SK-N-SH (cell line): ENCODE data around the gene PNKP. TPM values are rescaled to one million over a fixed set of nuclear protein-coding genes. Genes with fewer than 3 reads are reported as not detected.

ENCODE experiments used
- CTCF ChIA-PET: fragments of 300-600, 350-600 bp; formaldehyde crosslinking; extraction: SDS; loops from one replicate; lab custom pipeline; 2021; lab: Yijun Ruan, JAX
- POLR2A ChIA-PET: fragments of 350-600 bp; sonication (Branson Sonifier 250); formaldehyde crosslinking; extraction: SDS; loops from one replicate; lab custom pipeline; 2020; ENCODE audit warnings: antibody characterized with exemption, inconsistent platforms; lab: Yijun Ruan, JAX
- DNase-seq: peaks from one replicate; pipeline ENCODE4 v3.0.0; 2012
- H2AFZ ChIP-seq: fragments of 200-600 bp; sonication (generic); 2 replicates; pipeline ENCODE4 v1.8.1; 2016; ENCODE audit warnings: antibody characterized with exemption, mild to moderate bottlenecking, low read depth
- H3F3A ChIP-seq: fragments of 200-600 bp; sonication (generic); replicated peaks from 2 replicates; pipeline ENCODE3; 2016; ENCODE audit warnings: antibody characterized with exemption, mild to moderate bottlenecking; ENCODE audit not compliant: insufficient read depth
- H3K27ac ChIP-seq, 2 experiments: fragments of 200-500 bp in 1 of 2; fragments of 200-600 bp in 1 of 2; sonication (Bioruptor generic) in 1 of 2; sonication (generic), shearing (Covaris generic) in 1 of 2; 2 replicates each; pipeline versions ENCODE4 v1.5.1 to v1.6.1; 2014 to 2016; ENCODE audit warnings: low read depth in 2 of 2, inconsistent platforms in 1 of 2, low read length in 1 of 2, mild to moderate bottlenecking in 1 of 2, mixed read lengths in 1 of 2
- H3K27me3 ChIP-seq: fragments of 200-600 bp; sonication (generic), shearing (Covaris generic); 2 replicates; pipeline ENCODE4 v1.6.1; 2016; ENCODE audit warnings: mixed run types; ENCODE audit not compliant: insufficient read depth
- H3K36me3 ChIP-seq, 2 experiments: fragments of 200-500 bp in 1 of 2; fragments of 200-600 bp in 1 of 2; sonication (Bioruptor generic) in 1 of 2; sonication (generic) in 1 of 2; replicated peaks in 1 of 2; 2 replicates each; pipeline versions ENCODE3 to v1.5.1; 2014 to 2016; ENCODE audit warnings: low read length in 1 of 2, mild to moderate bottlenecking in 1 of 2; ENCODE audit not compliant: insufficient read depth in 2 of 2, control insufficient read depth in 1 of 2
- H3K4me1 ChIP-seq, 2 experiments: fragments of 200-500 bp in 1 of 2; fragments of 200-600 bp in 1 of 2; sonication (Bioruptor generic) in 1 of 2; sonication (generic), shearing (Covaris generic) in 1 of 2; 2 replicates each; pipeline versions ENCODE4 v1.5.1 to v1.6.1; 2014 to 2016; ENCODE audit warnings: low read depth in 1 of 2, low read length in 1 of 2, mixed run types in 1 of 2; ENCODE audit not compliant: insufficient read depth in 2 of 2, control insufficient read depth in 1 of 2
- H3K4me2 ChIP-seq: fragments of 200-600 bp; sonication (generic), shearing (Covaris generic); 2 replicates; pipeline ENCODE4 v1.6.1; 2017; ENCODE audit warnings: mixed run types
- H3K4me3 ChIP-seq, 2 experiments: fragments of 200-500 bp in 1 of 2; fragments of 200-600 bp in 1 of 2; sonication (Bioruptor generic) in 1 of 2; sonication (generic), shearing (Covaris generic) in 1 of 2; 2 replicates each; pipeline versions ENCODE4 v1.5.1 to v1.8.1; 2014 to 2016; ENCODE audit warnings: low read depth in 2 of 2, inconsistent platforms in 1 of 2, low read length in 1 of 2, mild to moderate bottlenecking in 1 of 2, mixed read lengths in 1 of 2, moderate library complexity in 1 of 2
- H3K79me2 ChIP-seq: fragments of 200-600 bp; sonication (generic); 2 replicates; pipeline ENCODE4 v1.8.1; 2017; ENCODE audit warnings: mild to moderate bottlenecking; ENCODE audit not compliant: insufficient read depth
- H3K9ac ChIP-seq: fragments of 200-600 bp; sonication (generic); 2 replicates; pipeline ENCODE4 v1.6.1; 2017; ENCODE audit warnings: mixed run types
- H3K9me2 ChIP-seq: fragments of 200-600 bp; sonication (generic); 2 replicates; pipeline ENCODE4 v1.6.1; 2017; ENCODE audit warnings: mixed run types
- H3K9me3 ChIP-seq: fragments of 200-600 bp; sonication (generic); 2 replicates; pipeline ENCODE4 v1.6.1; 2017; ENCODE audit warnings: mixed run types, mild to moderate bottlenecking, moderate library complexity
- H4K20me1 ChIP-seq: fragments of 200-600 bp; sonication (generic); 2 replicates; pipeline ENCODE4 v1.6.1; 2017; ENCODE audit warnings: mild to moderate bottlenecking, mixed run types; ENCODE audit not compliant: insufficient read depth
- EP300 ChIP-seq, 2 experiments: IDR thresholded peaks; 2 replicates each; pipeline versions ENCODE4 v1.4.0 to v1.6.1; 2012; ENCODE audit warnings: borderline replicate concordance in 1 of 2, low read depth in 1 of 2, low read length in 1 of 2
- EZH2phosphoT487 ChIP-seq: fragments of 200-600 bp; sonication (generic); IDR thresholded peaks from 2 replicates; pipeline ENCODE4 v1.6.1; 2017; ENCODE audit warnings: low read depth, mixed run types, mild to moderate bottlenecking, antibody characterized with exemption, moderate library complexity, borderline replicate concordance
- FOSL2 ChIP-seq: IDR thresholded peaks from 2 replicates; pipeline ENCODE4 v1.4.0; 2012; ENCODE audit warnings: low read depth, mild to moderate bottlenecking, moderate library complexity, borderline replicate concordance
- FOXJ3 ChIP-seq: sonication (generic); formaldehyde crosslinking; IDR thresholded peaks from 2 replicates; pipeline ENCODE4 v1.5.1; 2020; ENCODE audit warnings: mild to moderate bottlenecking, missing genetic modification reagents
- GABPA ChIP-seq: IDR thresholded peaks from 2 replicates; pipeline ENCODE4 v1.4.0; 2012; ENCODE audit warnings: low read depth, mild to moderate bottlenecking
- GATA2 ChIP-seq: sonication (generic); formaldehyde crosslinking; IDR thresholded peaks from 2 replicates; pipeline ENCODE4 v1.5.0; 2020; ENCODE audit warnings: mild to moderate bottlenecking, missing genetic modification reagents
- NRF1 ChIP-seq: IDR thresholded peaks from 2 replicates; pipeline ENCODE4 v1.6.1; 2012; ENCODE audit warnings: low read depth, mild to moderate bottlenecking, low read length
- REST ChIP-seq: IDR thresholded peaks from 2 replicates; pipeline ENCODE4 v1.6.1; 2012; ENCODE audit warnings: mild to moderate bottlenecking, low read depth, low read length, moderate library complexity
- RFX5 ChIP-seq: IDR thresholded peaks from 2 replicates; pipeline ENCODE4 v1.6.1; 2012; ENCODE audit warnings: mild to moderate bottlenecking, improper control_type of control experiment, low read length
- SIN3A ChIP-seq: IDR thresholded peaks from 2 replicates; pipeline ENCODE4 v1.6.1; 2012; ENCODE audit warnings: low read depth, mild to moderate bottlenecking, low read length, moderate library complexity, borderline replicate concordance
- SMC3 ChIP-seq: IDR thresholded peaks from 2 replicates; pipeline ENCODE4 v1.6.1; 2012; ENCODE audit warnings: low read depth, low read length, improper control_type of control experiment
- TCF12 ChIP-seq: IDR thresholded peaks from 2 replicates; pipeline ENCODE4 v1.4.0; 2012
- TEAD4 ChIP-seq: IDR thresholded peaks from 2 replicates; pipeline ENCODE4 v1.4.0; 2012; ENCODE audit warnings: mild to moderate bottlenecking, borderline replicate concordance; ENCODE audit not compliant: insufficient read depth
- USF2 ChIP-seq: fragments of 150-350 bp; IDR thresholded peaks from 2 replicates; pipeline ENCODE4 v1.6.1; 2017; ENCODE audit warnings: antibody characterized with exemption, low read length, low read depth, borderline replicate concordance
- YY1 ChIP-seq: IDR thresholded peaks from 2 replicates; pipeline ENCODE4 v1.4.0; 2012; ENCODE audit warnings: low read depth, mild to moderate bottlenecking
- ZBTB33 ChIP-seq: IDR thresholded peaks from 2 replicates; pipeline ENCODE4 v1.4.0; 2012; ENCODE audit warnings: low read depth, borderline replicate concordance
- WGBS: methylation state at CpG from one replicate; pipeline ENCODE4 v1.1.6; 2017; ENCODE audit warnings: low lambda C conversion rate; 5-methylcytosine and 5-hydroxymethylcytosine counted together
- polyA plus RNA-seq, 3 experiments: library from polyadenylated mRNA; depleted of rRNA; stranded (reverse); fragments of >200 nt; gene quantifications; 2 replicates each; pipeline ENCODE4 v1.2.3, GENCODE V29; 2012
- TF ChIP-seq, protein P1 (sequence below): IDR thresholded peaks from 2 replicates; pipeline ENCODE4 v1.4.0; 2012; ENCODE audit warnings: low read depth, borderline replicate concordance

Gene PNKP
- polyA plus RNA-seq, 1 of the 3 experiments (the other 2 are of a cell fraction) = 52.0 TPM

DNA sequence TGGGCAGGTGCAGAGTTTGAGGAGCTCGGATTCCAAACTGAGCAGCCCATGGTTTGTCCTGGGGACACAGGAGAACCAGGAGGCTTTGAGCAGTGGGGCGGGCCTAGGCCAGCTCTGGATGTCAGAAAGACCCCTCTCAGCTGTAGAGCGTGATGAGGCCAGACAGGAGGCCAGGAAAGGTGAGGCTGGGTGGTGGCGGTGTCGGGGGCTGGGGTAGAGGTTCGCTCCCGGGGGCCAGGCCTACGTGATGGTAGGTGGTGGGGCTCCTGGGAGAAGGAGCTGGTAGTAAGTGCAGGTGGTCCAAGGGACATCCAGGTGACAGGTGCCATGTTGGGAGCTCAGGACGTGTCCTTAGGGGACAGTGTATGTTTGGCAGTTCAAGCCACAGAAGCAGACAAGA lies 30.0 kb downstream of the PNKP start:
- H3K4me1 ChIP-seq = peaks cover 0 to 11% of the 10 kb centered on the region in 2 experiments; a peak in 1 of 4 replicates
- no peak overlapping the region for H3K27ac ChIP-seq
- peaks cover 20 to 74% of the 10 kb centered on the region in 2 experiments for H3K36me3 ChIP-seq
- H2AFZ ChIP-seq = no peak overlapping the region
- H3K9ac ChIP-seq = no peak overlapping the region
- DNase-seq = no peak
- CTCF ChIA-PET = interaction anchor here (1.3 kb wide), 1 partner anchor 18 kb away, joined by 4 read pairs; no protein-coding TSS in a partner anchor
- POLR2A ChIA-PET = interaction anchor here (0.6 to 1.1 kb wide), 2 partner anchors 13 to 139 kb away, joined by 3 to 4 read pairs; no protein-coding TSS in a partner anchor
- no peak overlapping the region for H3K4me3 ChIP-seq
- H3K27me3 ChIP-seq = no peaks in the 10 kb centered on the region
- H3K9me2 ChIP-seq = no peaks in the 10 kb centered on the region
- H3F3A ChIP-seq = no peaks in the 10 kb centered on the region
- no peak for TF ChIP-seq NRF1
- TF ChIP-seq GATA2 (CRISPR knock-in tag) = no peak
- TF ChIP-seq TCF12 = no peak
- no peak for TF ChIP-seq FOSL2
- TF ChIP-seq RFX5 = no peak
- TF ChIP-seq, protein P1, sequence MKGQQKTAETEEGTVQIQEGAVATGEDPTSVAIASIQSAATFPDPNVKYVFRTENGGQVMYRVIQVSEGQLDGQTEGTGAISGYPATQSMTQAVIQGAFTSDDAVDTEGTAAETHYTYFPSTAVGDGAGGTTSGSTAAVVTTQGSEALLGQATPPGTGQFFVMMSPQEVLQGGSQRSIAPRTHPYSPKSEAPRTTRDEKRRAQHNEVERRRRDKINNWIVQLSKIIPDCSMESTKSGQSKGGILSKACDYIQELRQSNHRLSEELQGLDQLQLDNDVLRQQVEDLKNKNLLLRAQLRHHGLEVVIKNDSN = no peak
- no peak for TF ChIP-seq ZBTB33
- no peak for TF ChIP-seq SIN3A
- TF ChIP-seq SMC3 = no peak
- no peak for TF ChIP-seq TEAD4
- no peak for TF ChIP-seq YY1
- WGBS = 96% methylated on average over 8 of the region's 9 CpGs
- no peaks in the 10 kb centered on the region for H3K79me2 ChIP-seq
- no peaks in the 10 kb centered on the region for H3K9me3 ChIP-seq
- no peak overlapping the region for H3K4me2 ChIP-seq
- H4K20me1 ChIP-seq = no peaks in the 10 kb centered on the region

GRCh38 chr19:49837009-49837310 lies 30.4 kb downstream of the PNKP start:
- WGBS = 89% methylated on average over 5 of the region's 5 CpGs
- no peak overlapping the region for H3K9ac ChIP-seq
- no peaks in the 10 kb centered on the region for H3F3A ChIP-seq
- peaks cover 0 to 11% of the 10 kb centered on the region in 2 experiments; a peak in 1 of 4 replicates for H3K4me1 ChIP-seq
- no peaks in the 10 kb centered on the region for H3K9me2 ChIP-seq
- no peaks in the 10 kb centered on the region for H3K79me2 ChIP-seq
- no peak overlapping the region for H2AFZ ChIP-seq
- H4K20me1 ChIP-seq = no peaks in the 10 kb centered on the region
- no peaks in the 10 kb centered on the region for H3K27me3 ChIP-seq
- ChIA-PET CTCF (interaction anchor here (1.3 kb wide), 1 partner anchor 18 kb away, joined by 4 read pairs; no protein-coding TSS in a partner anchor), POLR2A (interaction anchor here (0.6 to 1.1 kb wide), 2 partner anchors 13 to 139 kb away, joined by 3 to 4 read pairs; no protein-coding TSS in a partner anchor)
- no peak overlapping the region for H3K4me3 ChIP-seq
- no peak for DNase-seq
- no peak overlapping the region for H3K4me2 ChIP-seq
- H3K9me3 ChIP-seq = no peaks in the 10 kb centered on the region
- no peak overlapping the region for H3K27ac ChIP-seq
- H3K36me3 ChIP-seq = peaks cover 20 to 77% of the 10 kb centered on the region in 2 experiments
- TF ChIP-seq EZH2phosphoT487 (no peak), SMC3 (no peak), USF2 (no peak), TCF12 (no peak), FOXJ3 (CRISPR knock-in tag) (no peak), GATA2 (CRISPR knock-in tag) (no peak), YY1 (no peak), GABPA (no peak), REST (no peak), EP300 (IDR thresholded peaks at IDR 0.05; ENCODE audit: borderline replicate concordance in 1 of 2, low read depth in 1 of 2, low read length in 1 of 2) (no peak), ZBTB33 (no peak), NRF1 (no peak)
